Activated B cell treated with CpG ODN at 0.5 μM for 24 hours (primary cell): ENCODE data around the gene PLCB4. TPM values are rescaled to one million over a fixed set of nuclear protein-coding genes. Genes with fewer than 3 reads are reported as not detected.

Experiments
- ATAC-seq: fragments of 200-7000 bp; cut with Tn5 transposase; one replicate; pipeline ENCODE4 v1.10.0; 2021; ENCODE audit warnings: low read depth, mild to moderate bottlenecking, moderate library complexity
- CTCF ChIA-PET: fragments of 350-600 bp; sonication (Branson Sonifier 250); formaldehyde crosslinking; loops from one replicate; lab custom pipeline; 2021; ENCODE audit warnings: antibody characterized with exemption; lab: Charles Lee
- POLR2A ChIA-PET: fragments of 350-600 bp; sonication (Branson Sonifier 250); formaldehyde crosslinking; loops from one replicate; lab custom pipeline; 2021; ENCODE audit warnings: antibody characterized with exemption; lab: Charles Lee
- DNase-seq: peaks from one replicate; pipeline ENCODE4 v3.0.0; 2022
- H3K27ac Mint-ChIP-seq: one replicate; pipeline ENCODE4 v1.8.0; 2020; ENCODE audit warnings: mixed read lengths
- H3K27me3 Mint-ChIP-seq: one replicate; pipeline ENCODE4 v1.8.0; 2021; ENCODE audit warnings: mixed read lengths
- H3K36me3 Mint-ChIP-seq: one replicate; pipeline ENCODE4 v1.8.0; 2021; ENCODE audit warnings: low read depth, mixed read lengths
- H3K4me1 Mint-ChIP-seq: one replicate; pipeline ENCODE4 v1.8.0; 2021; ENCODE audit warnings: mixed read lengths
- H3K4me3 Mint-ChIP-seq: one replicate; pipeline ENCODE4 v1.8.0; 2020; ENCODE audit warnings: mild to moderate bottlenecking, mixed read lengths
- H3K9me3 Mint-ChIP-seq: one replicate; pipeline ENCODE4 v1.8.0; 2020; ENCODE audit warnings: mixed read lengths
- intact Hi-C: fragments of 100-400 bp; cut with micrococcal nuclease; formaldehyde crosslinking; loops from one replicate; pipeline ENCODE4 v1.15.1; 2024
- total RNA-seq: library from RNA; stranded (reverse); gene quantifications from 2 replicates; pipeline ENCODE4 v1.2.3, GENCODE V29; 2022
- TF ChIP-seq, protein P1 (sequence below): fragments of 200-600 bp; IDR thresholded peaks from one replicate; pipeline ENCODE4 v1.8.0; 2022; ENCODE audit warnings: antibody characterized with exemption, mild to moderate bottlenecking

PLCB4 gene
- total RNA-seq, 1 donor from 2014 or later: not detected

DNA sequence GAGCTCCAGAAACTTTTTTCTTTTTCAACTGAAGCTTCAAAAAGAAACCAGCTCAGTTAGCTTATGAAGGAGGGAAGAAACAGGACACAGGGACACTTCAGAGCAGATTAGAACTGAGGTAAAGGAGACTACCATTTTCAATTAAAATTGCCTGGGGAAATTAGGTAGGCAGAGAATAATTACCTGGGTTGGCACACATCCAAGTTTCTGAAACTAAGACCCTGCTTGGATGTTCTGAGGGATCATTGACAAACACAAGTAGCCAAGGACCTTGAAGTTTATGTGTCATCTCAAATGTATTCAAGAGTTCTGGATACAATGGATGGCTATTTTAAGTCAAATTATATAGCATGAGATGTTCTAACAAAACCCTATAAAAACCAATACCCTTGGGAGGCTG, 137.6 kb downstream of the PLCB4 start:
- H3K9me3 Mint-ChIP-seq: peaks cover 7% of the 10 kb centered on the region
- ATAC-seq (no peak), DNase-seq (no peak)
- H3K4me1 Mint-ChIP-seq: no peaks in the 10 kb centered on the region
- no peak overlapping the region for H3K27ac Mint-ChIP-seq
- TF ChIP-seq, protein P1, sequence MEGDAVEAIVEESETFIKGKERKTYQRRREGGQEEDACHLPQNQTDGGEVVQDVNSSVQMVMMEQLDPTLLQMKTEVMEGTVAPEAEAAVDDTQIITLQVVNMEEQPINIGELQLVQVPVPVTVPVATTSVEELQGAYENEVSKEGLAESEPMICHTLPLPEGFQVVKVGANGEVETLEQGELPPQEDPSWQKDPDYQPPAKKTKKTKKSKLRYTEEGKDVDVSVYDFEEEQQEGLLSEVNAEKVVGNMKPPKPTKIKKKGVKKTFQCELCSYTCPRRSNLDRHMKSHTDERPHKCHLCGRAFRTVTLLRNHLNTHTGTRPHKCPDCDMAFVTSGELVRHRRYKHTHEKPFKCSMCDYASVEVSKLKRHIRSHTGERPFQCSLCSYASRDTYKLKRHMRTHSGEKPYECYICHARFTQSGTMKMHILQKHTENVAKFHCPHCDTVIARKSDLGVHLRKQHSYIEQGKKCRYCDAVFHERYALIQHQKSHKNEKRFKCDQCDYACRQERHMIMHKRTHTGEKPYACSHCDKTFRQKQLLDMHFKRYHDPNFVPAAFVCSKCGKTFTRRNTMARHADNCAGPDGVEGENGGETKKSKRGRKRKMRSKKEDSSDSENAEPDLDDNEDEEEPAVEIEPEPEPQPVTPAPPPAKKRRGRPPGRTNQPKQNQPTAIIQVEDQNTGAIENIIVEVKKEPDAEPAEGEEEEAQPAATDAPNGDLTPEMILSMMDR: no peak
- H3K27me3 Mint-ChIP-seq: no peaks in the 10 kb centered on the region
- POLR2A ChIA-PET: no interaction called here
- intact Hi-C loops: no loop called here
- H3K36me3 Mint-ChIP-seq: no peaks in the 10 kb centered on the region
- CTCF ChIA-PET: no interaction called here
- no peak overlapping the region for H3K4me3 Mint-ChIP-seq

DNA sequence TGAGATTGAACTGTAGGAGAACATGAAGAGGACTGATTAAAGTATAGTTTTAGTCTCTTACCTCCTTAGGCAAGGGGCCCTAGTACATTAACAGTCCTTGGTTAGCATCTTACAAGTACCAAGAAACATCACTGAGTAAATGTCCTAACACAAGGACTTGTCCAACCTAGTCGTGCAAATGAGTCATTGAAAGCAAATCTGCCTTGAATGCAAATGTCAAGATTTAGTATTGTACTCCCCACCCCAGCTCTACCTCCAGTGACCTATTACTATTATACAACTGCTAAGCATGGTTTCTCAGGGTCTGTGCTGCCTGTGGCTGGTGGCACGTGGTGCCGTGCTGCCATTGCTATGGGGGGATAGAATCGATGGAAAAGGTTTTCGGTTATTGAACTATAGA, 138.4 kb downstream of the PLCB4 start:
- peaks cover 5% of the 10 kb centered on the region for H3K9me3 Mint-ChIP-seq
- no peaks in the 10 kb centered on the region for H3K27me3 Mint-ChIP-seq
- no peak for ATAC-seq
- CTCF ChIA-PET: no interaction called here
- H3K27ac Mint-ChIP-seq: no peak overlapping the region
- no peak for DNase-seq
- intact Hi-C loops: no loop called here
- no peaks in the 10 kb centered on the region for H3K36me3 Mint-ChIP-seq
- POLR2A ChIA-PET: no interaction called here
- no peak overlapping the region for H3K4me3 Mint-ChIP-seq
- TF ChIP-seq, protein P1: no peak
- H3K4me1 Mint-ChIP-seq: no peaks in the 10 kb centered on the region

DNA sequence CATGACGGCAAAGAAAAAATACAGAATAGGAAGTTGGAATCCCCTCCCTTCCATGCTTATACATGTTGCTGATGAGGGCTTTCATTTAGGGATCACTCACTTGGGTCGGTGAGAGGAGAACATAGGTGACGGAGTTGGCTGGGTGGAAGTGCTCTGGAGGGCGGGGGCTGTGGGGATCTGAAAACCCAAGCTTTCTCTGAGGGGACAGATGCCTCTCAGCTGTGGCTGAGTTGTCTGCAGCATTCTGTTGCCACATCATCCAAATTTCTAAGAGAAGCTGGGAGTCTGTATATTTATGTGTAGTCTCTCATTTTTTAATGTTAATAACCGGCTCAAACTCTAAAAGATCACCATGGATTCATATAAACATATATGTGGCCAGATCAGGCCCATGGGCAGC, 141.5 kb downstream of the PLCB4 start:
- intact Hi-C loops: no loop called here
- CTCF ChIA-PET: no interaction called here
- H3K36me3 Mint-ChIP-seq: no peaks in the 10 kb centered on the region
- no peaks in the 10 kb centered on the region for H3K27me3 Mint-ChIP-seq
- ATAC-seq: no peak
- no peaks in the 10 kb centered on the region for H3K9me3 Mint-ChIP-seq
- H3K4me3 Mint-ChIP-seq: no peak overlapping the region
- DNase-seq: no peak
- POLR2A ChIA-PET: no interaction called here
- H3K4me1 Mint-ChIP-seq: no peaks in the 10 kb centered on the region
- H3K27ac Mint-ChIP-seq: no peak overlapping the region
- TF ChIP-seq, protein P1: no peak

DNA sequence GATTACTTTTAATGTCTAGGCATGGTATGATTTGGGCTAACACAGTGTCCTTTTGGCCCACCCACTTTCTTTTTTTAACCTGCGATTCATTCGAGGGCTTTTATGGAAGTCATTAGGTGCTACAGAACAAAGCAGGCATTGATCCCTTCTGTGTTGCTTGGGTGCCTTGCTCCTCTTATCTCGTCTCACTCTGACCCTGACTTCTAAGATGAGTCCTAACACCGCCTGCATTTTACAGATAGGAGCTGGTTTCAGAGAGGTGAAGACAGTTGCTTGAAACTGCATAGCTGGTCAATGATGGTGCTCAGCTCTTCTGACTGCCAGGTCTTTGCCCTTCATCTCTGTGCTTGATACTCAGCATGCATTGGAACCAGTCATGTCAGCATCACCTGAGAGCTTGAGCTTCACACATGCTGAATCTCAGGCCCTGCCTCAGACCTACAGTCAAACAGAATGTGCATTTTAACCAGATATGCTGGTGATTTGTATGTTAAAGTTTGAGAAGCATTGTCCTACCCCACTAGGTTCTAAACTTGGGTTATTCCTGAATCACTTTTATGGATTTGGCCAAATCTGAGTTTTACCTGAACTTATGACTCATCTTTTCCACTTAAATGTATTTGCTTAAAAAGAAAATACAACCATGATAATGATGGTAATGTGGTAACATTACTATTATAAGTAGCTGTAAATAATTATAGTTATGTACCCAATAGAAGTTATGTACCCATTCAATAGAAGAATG, 142.3 kb downstream of the PLCB4 start:
- TF ChIP-seq, protein P1: no peak
- DNase-seq (no peak), ATAC-seq (no peak)
- Mint-ChIP-seq H3K27ac (no peak overlapping the region), H3K27me3 (no peaks in the 10 kb centered on the region), H3K4me3 (no peak overlapping the region), H3K4me1 (no peaks in the 10 kb centered on the region), H3K9me3 (no peaks in the 10 kb centered on the region), H3K36me3 (no peaks in the 10 kb centered on the region)
- intact Hi-C loops: no loop called here
- ChIA-PET CTCF (no interaction called here), POLR2A (no interaction called here)

DNA sequence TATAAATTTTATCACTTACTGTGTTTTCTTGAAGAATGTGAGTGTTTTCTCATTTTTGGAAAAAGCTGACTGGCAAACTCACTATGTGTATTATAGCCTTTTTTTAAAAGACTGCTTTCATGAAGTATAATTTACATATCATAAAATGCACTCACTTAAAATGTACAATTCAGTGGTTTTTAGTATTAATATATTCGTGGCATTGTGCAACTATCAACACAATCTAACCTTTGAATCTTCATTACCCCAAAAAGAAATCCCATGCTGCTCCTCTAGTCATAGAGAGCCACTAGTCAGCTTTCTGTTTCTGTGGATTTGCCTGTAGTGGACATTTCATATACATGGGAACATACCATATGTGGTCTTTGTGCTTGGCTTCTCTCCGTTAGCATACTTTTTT, 143.8 kb downstream of the PLCB4 start:
- ATAC-seq (no peak), DNase-seq (no peak)
- Mint-ChIP-seq H3K9me3 (no peaks in the 10 kb centered on the region), H3K4me1 (no peaks in the 10 kb centered on the region), H3K27me3 (no peaks in the 10 kb centered on the region), H3K36me3 (no peaks in the 10 kb centered on the region), H3K4me3 (no peak overlapping the region), H3K27ac (no peak overlapping the region)
- ChIA-PET POLR2A (no interaction called here), CTCF (no interaction called here)
- intact Hi-C loops: no loop called here
- TF ChIP-seq, protein P1: no peak
